HepG2 (cell line): Measurements from ENCODE around the gene SSC5D. TPM values are rescaled to one million over a fixed set of nuclear protein-coding genes. Genes with fewer than 3 reads are reported as not detected.

ENCODE experiments used
- CTCF ChIP-seq: sonication (generic); formaldehyde crosslinking; IDR thresholded peaks from 2 replicates; pipeline ENCODE4 v1.5.0; 2020; ENCODE audit warnings: mild to moderate bottlenecking, missing genetic modification reagents, moderate library complexity
- FOXA3 ChIP-seq: IDR thresholded peaks from 2 replicates; pipeline ENCODE4 v1.6.1; 2016; ENCODE audit warnings: missing genetic modification reagents, missing compliant biosample characterization
- GLMP ChIP-seq: sonication (generic); formaldehyde crosslinking; IDR thresholded peaks from 2 replicates; pipeline ENCODE4 v1.9.0; 2021; ENCODE audit warnings: missing genetic modification reagents, mild to moderate bottlenecking, borderline replicate concordance
- MEIS2 ChIP-seq: sonication (generic); formaldehyde crosslinking; IDR thresholded peaks from 2 replicates; pipeline ENCODE4 v1.9.0; 2021; ENCODE audit warnings: mild to moderate bottlenecking, missing genetic modification reagents
- MIER3 ChIP-seq: IDR thresholded peaks from 2 replicates; pipeline ENCODE4 v1.6.1; 2016; ENCODE audit warnings: missing compliant biosample characterization, borderline replicate concordance
- MZF1 ChIP-seq: sonication (generic); formaldehyde crosslinking; IDR thresholded peaks from 2 replicates; pipeline ENCODE4 v1.8.1; 2023; ENCODE audit warnings: mild to moderate bottlenecking, missing genetic modification reagents, borderline replicate concordance
- NR2F1 ChIP-seq, 2 experiments: fragments of 450-650 bp in 1 of 2; formaldehyde crosslinking in 1 of 2; IDR thresholded peaks; 2 replicates each; pipeline versions ENCODE4 v1.5.0 to v1.6.1; 2016 to 2020; ENCODE audit warnings: mild to moderate bottlenecking in 1 of 2, missing compliant biosample characterization in 1 of 2, missing genetic modification reagents in 1 of 2, moderate library complexity in 1 of 2
- POGZ ChIP-seq: sonication (generic); formaldehyde crosslinking; IDR thresholded peaks from 2 replicates; pipeline ENCODE4 v1.4.0; 2020; ENCODE audit warnings: mild to moderate bottlenecking, missing genetic modification reagents
- RXRA ChIP-seq: sonication (generic); formaldehyde crosslinking; IDR thresholded peaks from 2 replicates; pipeline ENCODE4 v1.5.1; 2020; ENCODE audit warnings: missing genetic modification reagents
- SMC3 ChIP-seq: IDR thresholded peaks from 2 replicates; pipeline ENCODE4 v1.6.1; 2011; ENCODE audit warnings: low read length, improper control_type of control experiment
- TBP ChIP-seq: sonication (generic); formaldehyde crosslinking; IDR thresholded peaks from 2 replicates; pipeline ENCODE4 v1.5.0; 2020; ENCODE audit warnings: missing genetic modification reagents
- TBX2 ChIP-seq: sonication (generic); formaldehyde crosslinking; IDR thresholded peaks from 2 replicates; pipeline ENCODE4 v1.5.0; 2020; ENCODE audit warnings: missing genetic modification reagents, mild to moderate bottlenecking, borderline replicate concordance
- TCF12 ChIP-seq, 2 experiments: fragments of 450-650 bp in 1 of 2; sonication (generic) in 1 of 2; formaldehyde crosslinking in 1 of 2; IDR thresholded peaks; 2 replicates each; pipeline versions ENCODE4 v1.6.1 to v1.8.0; 2017 to 2022; ENCODE audit warnings: antibody characterized with exemption in 1 of 2, mild to moderate bottlenecking in 1 of 2, missing genetic modification reagents in 1 of 2, moderate library complexity in 1 of 2
- THAP9 ChIP-seq: sonication (generic); formaldehyde crosslinking; IDR thresholded peaks from 2 replicates; pipeline ENCODE4; 2020; ENCODE audit warnings: missing genetic modification reagents, mild to moderate bottlenecking, borderline replicate concordance
- TMF1 ChIP-seq: sonication (generic); formaldehyde crosslinking; IDR thresholded peaks from 2 replicates; pipeline ENCODE4 v1.8.1; 2022; ENCODE audit warnings: low read depth, missing genetic modification reagents
- ZBTB33 ChIP-seq: sonication (generic); formaldehyde crosslinking; IDR thresholded peaks from 2 replicates; pipeline ENCODE4 v1.4.0; 2020; ENCODE audit warnings: missing genetic modification reagents
- ZBTB43 ChIP-seq: sonication (generic); formaldehyde crosslinking; conservative IDR thresholded peaks from 2 replicates; pipeline ENCODE4 v1.4.0; 2020; ENCODE audit warnings: missing genetic modification reagents
- ZFP41 ChIP-seq: sonication (generic); formaldehyde crosslinking; IDR thresholded peaks from 2 replicates; pipeline ENCODE4 v1.4.0; 2020; ENCODE audit warnings: mild to moderate bottlenecking, missing genetic modification reagents, borderline replicate concordance
- ZIK1 ChIP-seq: sonication (generic); formaldehyde crosslinking; IDR thresholded peaks from 2 replicates; pipeline ENCODE4 v1.5.0; 2020; ENCODE audit warnings: mild to moderate bottlenecking, low read depth, missing genetic modification reagents, borderline replicate concordance
- polyA plus RNA-seq, 8 experiments: library from polyadenylated mRNA; depleted of rRNA in 3 of 8; stranded (reverse) in 7 of 8; unstranded in 1 of 8; fragments of >200 nt; fragmentation: Illumina TruSeq in 4 of 8; extraction: Trizol in 4 of 8; gene quantifications; 2 replicates each; pipeline versions ENCODE4 v1.2.1 to v1.2.3, GENCODE V29; 2011 to 2016; ENCODE audit warnings: low read depth in 4 of 8, missing spikeins in 1 of 8, mixed read lengths in 1 of 8; ENCODE audit not compliant: insufficient read depth in 1 of 8
- total RNA-seq, 5 experiments: library from RNA; depleted of rRNA; stranded (reverse); fragments of >200 nt; fragmentation: Illumina TruSeq; extraction: Trizol; gene quantifications; 2 replicates each; pipeline ENCODE4 v1.2.3, GENCODE V29; 2016; ENCODE audit warnings: low read depth in 1 of 5

Gene SSC5D
- total and polyA plus RNA-seq, 2 of the 13 experiments (the other 11 are each of a cell fraction or from before 2014, with no cell fraction given): not detected

- TF ChIP-seq ZBTB43 (CRISPR knock-in tag) (no peak), TMF1 (CRISPR knock-in tag) (no peak), POGZ (CRISPR knock-in tag) (0 out of 2 replicates have a peak, but pooled peaks have one; percentile 21), RXRA (CRISPR knock-in tag) (peak; percentile 27; the same call in 1 of the 2 replicates), TCF12 (IDR thresholded peaks at IDR 0.05) (no peak), TCF12 (CRISPR knock-in tag; IDR thresholded peaks at IDR 0.05) (no peak), GLMP (CRISPR knock-in tag) (no peak), MEIS2 (peak; percentile 49; the same call in 1 of the 2 replicates), CTCF (peak; percentile 100), MIER3 (peak; percentile 80; the same call in 1 of the 2 replicates), TBX2 (CRISPR knock-in tag) (no peak), TBP (CRISPR knock-in tag) (no peak), THAP9 (CRISPR knock-in tag) (peak; percentile 33; the same call in 1 of the 2 replicates), NR2F1 (CRISPR knock-in tag; IDR thresholded peaks at IDR 0.05) (peak; percentile 44 to 62; a peak in 2 of 4 replicates), FOXA3 (CRISPR knock-in tag) (0 out of 2 replicates have a peak, but pooled peaks have one; percentile 22), ZBTB33 (CRISPR knock-in tag) (0 out of 2 replicates have a peak, but pooled peaks have one; percentile 19), ZIK1 (CRISPR knock-in tag) (no peak; the same call in 1 of the 2 replicates), MZF1 (no peak), ZFP41 (no peak), SMC3 (peak; percentile 79; the same call in 1 of the 2 replicates)
Measured at GRCh38 chr19:55516878-55517620, 28.8 kb downstream of the SSC5D start (continued).
